22Rv1 (cell line): ENCODE measurements around the gene PERM1.

Experiments
- CTCF ChIP-seq: fragments of 450-650 bp; IDR thresholded peaks from 2 replicates; pipeline ENCODE4 v1.5.1; 2017; ENCODE audit warnings: mild to moderate bottlenecking
- ZFX ChIP-seq: fragments of 450-650 bp; IDR thresholded peaks from 2 replicates; pipeline ENCODE4 v1.6.1; 2017; ENCODE audit warnings: antibody characterized with exemption, borderline replicate concordance

- TF ChIP-seq CTCF (no peak), ZFX (no peak)
These were observed 7.1 kb downstream of the PERM1 start for GRCh38 chr1:974687-975328.
